Measurements from ENCODE around the gene ITFG2. TPM values are rescaled to one million over a fixed set of nuclear protein-coding genes. Genes with fewer than 3 reads are reported as not detected.
"Not testable (repeated sequence)": the region's sequence is repeated elsewhere in the genome, so short reads cannot be mapped to it uniquely, and the experiment has no call there.

The ITFG2 gene
- total and polyA plus RNA-seq, 12 donors, result 10.4 to 30.3 (median 13.3) TPM

GRCh38 chr12:2765608-2766007 is 46.9 kb upstream of the ITFG2 start:
- WGBS, 2 donors, result 92 to 94% methylated on average over 6 of the region's 6 CpGs
- ATAC-seq, result no peak
- Histone ChIP-seq H3K4me1 (no peaks in the 10 kb centered on the region), H3K27me3 (no peaks in the 10 kb centered on the region), H3K9me3 (no peaks in the 10 kb centered on the region), H3K27ac (no peak overlapping the region), H3K4me3 (no peak overlapping the region), H3K36me3 (peaks cover 0 to 4% (median 0%) of the 10 kb centered on the region in 9 donors)
- DNase-seq, result no peak
- no peak for TF ChIP-seq CTCF (IDR thresholded peaks at IDR 0.05)
- intact Hi-C loops (cut with DNase I), result no loop called here

GRCh38 chr12:2768224-2768961 is 44.1 kb upstream of the ITFG2 start:
- Histone ChIP-seq H3K27ac (no peak overlapping the region), H3K27me3 (no peaks in the 10 kb centered on the region), H3K36me3 (no peaks in the 10 kb centered on the region), H3K4me3 (no peak overlapping the region), H3K4me1 (no peaks in the 10 kb centered on the region), H3K9me3 (no peaks in the 10 kb centered on the region)
- intact Hi-C loops (cut with DNase I), result no loop called here
- ATAC-seq (peak in 1 of 8 donors; percentile 50), DNase-seq (no peak)
- TF ChIP-seq CTCF (IDR thresholded peaks at IDR 0.05), result no peak
- WGBS, 2 donors, result 75 to 76% methylated on average over 10 of the region's 10 CpGs

GRCh38 chr12:2769866-2770533 is 42.5 kb upstream of the ITFG2 start:
- no peak for TF ChIP-seq CTCF (IDR thresholded peaks at IDR 0.05)
- Histone ChIP-seq H3K27ac (no peak overlapping the region), H3K9me3 (no peaks in the 10 kb centered on the region), H3K27me3 (no peaks in the 10 kb centered on the region), H3K36me3 (no peaks in the 10 kb centered on the region), H3K4me1 (no peaks in the 10 kb centered on the region), H3K4me3 (no peak overlapping the region)
- DNase-seq, result no peak
- 83 to 91% methylated on average over 11 of the region's 11 CpGs for WGBS, 2 donors
- ATAC-seq, result no peak
- intact Hi-C loops (cut with DNase I), result no loop called here

GRCh38 chr12:2770544-2770943 is 41.9 kb upstream of the ITFG2 start:
- DNase-seq; H3K4me1 ChIP-seq; intact Hi-C loops (cut with DNase I); H3K9me3 ChIP-seq; H3K4me3 ChIP-seq; ATAC-seq; H3K27ac ChIP-seq; H3K36me3 ChIP-seq; H3K27me3 ChIP-seq: not testable (repeated sequence)
- 97 to 100% methylated on average over 3 of the region's 3 CpGs for WGBS, 2 donors

GRCh38 chr12:2772370-2772769 is 40.1 kb upstream of the ITFG2 start:
- Histone ChIP-seq H3K36me3 (no peaks in the 10 kb centered on the region), H3K4me3 (no peak overlapping the region), H3K27me3 (no peaks in the 10 kb centered on the region), H3K9me3 (no peaks in the 10 kb centered on the region), H3K4me1 (no peaks in the 10 kb centered on the region), H3K27ac (no peak overlapping the region)
- no peak for DNase-seq
- WGBS, 2 donors, result 70 to 79% methylated on average over 4 of the region's 4 CpGs
- no peak for ATAC-seq
- TF ChIP-seq CTCF (IDR thresholded peaks at IDR 0.05), result no peak
- intact Hi-C loops (cut with DNase I), result no loop called here

Data from heart right ventricle (tissue), 16 donors.